Measurements from ENCODE around the gene ATG101.

Gene ATG101

DNA sequence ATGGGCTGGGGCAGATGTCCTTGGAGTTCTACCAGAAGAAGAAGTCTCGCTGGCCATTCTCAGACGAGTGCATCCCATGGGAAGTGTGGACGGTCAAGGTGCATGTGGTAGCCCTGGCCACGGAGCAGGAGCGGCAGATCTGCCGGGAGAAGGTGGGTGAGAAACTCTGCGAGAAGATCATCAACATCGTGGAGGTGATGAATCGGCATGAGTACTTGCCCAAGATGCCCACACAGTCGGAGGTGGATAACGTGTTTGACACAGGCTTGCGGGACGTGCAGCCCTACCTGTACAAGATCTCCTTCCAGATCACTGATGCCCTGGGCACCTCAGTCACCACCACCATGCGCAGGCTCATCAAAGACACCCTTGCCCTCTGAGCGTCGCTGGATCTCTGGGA, 7.0 kb downstream of the ATG101 start:
- no peak for DNase-seq
- H3K36me3 Mint-ChIP-seq (ENCODE audit: low read depth): peaks cover 70% of the 10 kb centered on the region
- H3K9me3 Mint-ChIP-seq: no peaks in the 10 kb centered on the region
- H3K27me3 Mint-ChIP-seq: no peaks in the 10 kb centered on the region
- no peak overlapping the region for H3K4me3 Mint-ChIP-seq
- peaks cover 31% of the 10 kb centered on the region for H3K4me1 Mint-ChIP-seq (ENCODE audit: low read depth)
- no peak overlapping the region for H3K27ac Mint-ChIP-seq

DNA sequence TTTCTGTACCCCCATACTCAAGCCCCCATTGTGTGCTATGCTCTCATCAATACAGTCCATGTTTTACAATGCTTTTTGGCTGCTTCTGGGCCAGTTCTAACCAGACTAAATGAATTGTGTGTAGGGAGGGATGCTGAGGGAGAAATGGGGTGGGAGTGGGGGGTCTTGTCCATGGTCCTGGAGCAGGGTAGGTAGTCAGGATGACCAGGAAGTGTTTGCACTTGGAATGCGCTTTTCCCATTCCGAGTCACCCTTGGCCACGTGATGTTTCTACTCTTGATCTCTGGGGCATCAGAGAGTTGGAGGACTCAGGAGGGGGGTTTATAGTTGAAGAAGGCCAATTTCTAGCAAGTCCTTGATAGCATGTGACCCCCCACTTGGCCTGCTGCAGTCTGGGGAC, 8.5 kb downstream of the ATG101 start:
- no peak for DNase-seq
- H3K27ac Mint-ChIP-seq: no peak overlapping the region
- H3K4me3 Mint-ChIP-seq: no peak overlapping the region
- H3K27me3 Mint-ChIP-seq: no peaks in the 10 kb centered on the region
- peaks cover 21% of the 10 kb centered on the region for H3K4me1 Mint-ChIP-seq (ENCODE audit: low read depth)
- no peaks in the 10 kb centered on the region for H3K9me3 Mint-ChIP-seq
- peaks cover 59% of the 10 kb centered on the region for H3K36me3 Mint-ChIP-seq (ENCODE audit: low read depth)

GRCh38 chr12:52079576-52080402, 10.0 kb downstream of the ATG101 start, which contains the start of gene SMIM41:
TSS of gene SMIM41 (plus strand) at chr12:52079704. CDS start at chr12:52079780, 76 bp downstream.
- Mint-ChIP-seq H3K27me3 (no peaks in the 10 kb centered on the region), H3K9me3 (no peaks in the 10 kb centered on the region), H3K27ac (no peak within 1 kb of the TSS), H3K4me1 (ENCODE audit: low read depth) (peaks cover 10% of the 10 kb centered on the region), H3K4me3 (no peak within 1 kb of the TSS), H3K36me3 (ENCODE audit: low read depth) (peaks cover 44% of the 10 kb centered on the region)
- no peak for DNase-seq

DNA sequence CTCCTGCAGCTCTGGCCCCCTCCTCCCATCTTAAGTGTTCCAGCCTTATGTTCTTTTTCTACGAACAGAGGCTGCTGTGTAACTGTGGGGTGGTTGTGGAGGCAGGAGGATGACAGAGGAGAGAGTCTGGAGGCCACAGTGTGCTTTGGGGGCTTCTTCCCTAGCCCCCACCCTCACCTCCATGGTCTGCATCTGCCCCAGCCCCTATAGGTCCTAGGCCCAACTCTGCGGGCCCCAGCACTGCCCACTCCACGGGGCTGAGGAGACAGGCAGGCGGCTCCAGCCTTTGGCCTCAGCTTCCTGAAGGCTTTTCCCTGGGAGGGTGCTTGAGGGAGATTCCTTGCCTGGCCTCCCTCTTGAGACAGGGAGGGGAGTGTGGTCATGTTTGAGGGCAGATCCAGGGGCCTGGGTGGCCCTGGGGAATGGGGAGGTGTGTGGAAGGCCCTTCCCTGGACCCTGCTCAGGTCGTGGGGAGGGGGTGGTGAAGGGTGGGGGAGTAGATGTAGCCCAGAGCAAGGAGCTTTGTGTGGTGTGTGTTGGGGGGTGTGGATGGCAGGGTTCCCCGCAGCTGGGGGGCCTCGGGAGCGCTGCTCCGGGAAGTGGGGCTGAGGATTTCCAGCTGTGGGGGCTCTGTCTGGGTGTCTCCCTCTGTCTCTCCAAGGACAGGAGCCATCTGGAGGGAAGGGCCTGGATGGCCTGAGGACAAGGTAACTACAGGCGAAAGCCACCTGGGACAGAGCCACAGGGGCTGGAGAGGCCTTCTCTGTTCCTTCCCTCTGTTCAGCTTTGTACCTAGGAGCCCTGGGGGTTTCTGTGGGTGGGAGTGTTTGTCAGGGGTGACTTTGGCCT, 10.8 kb downstream of the ATG101 start:
- no peaks in the 10 kb centered on the region for H3K9me3 Mint-ChIP-seq
- no peak for DNase-seq
- H3K27ac Mint-ChIP-seq: no peak overlapping the region
- H3K4me1 Mint-ChIP-seq (ENCODE audit: low read depth): peaks cover 6% of the 10 kb centered on the region
- H3K4me3 Mint-ChIP-seq: no peak overlapping the region
- peaks cover 35% of the 10 kb centered on the region for H3K36me3 Mint-ChIP-seq (ENCODE audit: low read depth)
- H3K27me3 Mint-ChIP-seq: no peaks in the 10 kb centered on the region

DNA sequence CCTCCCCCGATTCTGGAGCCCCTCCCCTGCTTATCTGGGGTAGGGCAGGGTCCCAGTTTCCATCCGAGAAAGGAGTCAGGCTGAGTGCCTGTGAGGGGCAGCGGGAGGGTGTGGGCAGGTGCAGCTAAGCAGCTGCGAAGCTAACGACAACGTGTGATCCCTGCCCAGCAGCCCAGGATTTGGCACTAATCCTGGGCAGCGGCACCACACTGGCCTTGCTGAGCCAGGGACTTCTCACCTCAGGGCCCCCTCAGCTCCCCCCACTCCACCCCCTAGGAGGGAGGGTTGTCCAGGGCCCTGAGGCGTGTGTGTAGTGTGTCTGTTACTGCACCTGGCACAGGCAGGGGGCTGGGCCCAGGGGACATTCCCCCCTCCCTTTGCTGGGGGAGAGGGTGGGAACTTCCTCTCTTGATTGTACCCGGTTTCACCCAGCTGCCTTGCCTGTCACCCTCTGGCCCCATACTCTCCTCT, 11.5 kb downstream of the ATG101 start:
- DNase-seq: no peak
- Mint-ChIP-seq H3K27ac (no peak overlapping the region), H3K36me3 (ENCODE audit: low read depth) (peaks cover 29% of the 10 kb centered on the region), H3K4me1 (ENCODE audit: low read depth) (peaks cover 6% of the 10 kb centered on the region), H3K4me3 (no peak overlapping the region), H3K27me3 (no peaks in the 10 kb centered on the region), H3K9me3 (no peaks in the 10 kb centered on the region)

- Mint-ChIP-seq H3K36me3 (ENCODE audit: low read depth) (peaks cover 20% of the 10 kb centered on the region), H3K4me3 (no peak overlapping the region), H3K4me1 (ENCODE audit: low read depth) (peaks cover 4% of the 10 kb centered on the region), H3K9me3 (no peaks in the 10 kb centered on the region), H3K27me3 (peaks cover 1% of the 10 kb centered on the region), H3K27ac (no peak overlapping the region)
- DNase-seq: no peak
These were observed 12.4 kb downstream of the ATG101 start for GRCh38 chr12:52082026-52082668.

DNA sequence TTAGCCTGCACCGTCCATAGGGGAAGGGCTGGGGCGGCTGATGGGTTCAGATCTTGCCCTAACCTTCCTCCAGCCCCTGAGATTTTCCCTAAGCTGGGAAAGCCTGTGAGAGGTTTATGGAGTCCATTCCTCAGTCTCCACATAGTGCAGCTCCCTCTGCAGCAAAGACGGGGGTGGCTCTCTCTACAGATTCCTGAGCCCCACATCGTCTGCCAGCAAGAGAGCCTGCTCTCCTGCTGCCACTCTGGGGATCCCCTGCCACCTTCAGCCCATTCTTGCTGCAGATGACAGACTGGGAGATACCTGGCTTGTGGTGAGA, 12.8 kb downstream of the ATG101 start:
- peaks cover 4% of the 10 kb centered on the region for H3K4me1 Mint-ChIP-seq (ENCODE audit: low read depth)
- no peak overlapping the region for H3K27ac Mint-ChIP-seq
- H3K27me3 Mint-ChIP-seq: peaks cover 5% of the 10 kb centered on the region
- H3K36me3 Mint-ChIP-seq (ENCODE audit: low read depth): peaks cover 17% of the 10 kb centered on the region
- no peaks in the 10 kb centered on the region for H3K9me3 Mint-ChIP-seq
- no peak overlapping the region for H3K4me3 Mint-ChIP-seq
- no peak for DNase-seq

GRCh38 chr12:52082988-52083637, 13.3 kb downstream of the ATG101 start:
- no peaks in the 10 kb centered on the region for H3K9me3 Mint-ChIP-seq
- no peak overlapping the region for H3K27ac Mint-ChIP-seq
- peaks cover 12% of the 10 kb centered on the region for H3K36me3 Mint-ChIP-seq (ENCODE audit: low read depth)
- peaks cover 10% of the 10 kb centered on the region for H3K27me3 Mint-ChIP-seq
- no peak overlapping the region for H3K4me3 Mint-ChIP-seq
- peak; percentile 79 for DNase-seq
- H3K4me1 Mint-ChIP-seq (ENCODE audit: low read depth): peaks cover 4% of the 10 kb centered on the region

DNA sequence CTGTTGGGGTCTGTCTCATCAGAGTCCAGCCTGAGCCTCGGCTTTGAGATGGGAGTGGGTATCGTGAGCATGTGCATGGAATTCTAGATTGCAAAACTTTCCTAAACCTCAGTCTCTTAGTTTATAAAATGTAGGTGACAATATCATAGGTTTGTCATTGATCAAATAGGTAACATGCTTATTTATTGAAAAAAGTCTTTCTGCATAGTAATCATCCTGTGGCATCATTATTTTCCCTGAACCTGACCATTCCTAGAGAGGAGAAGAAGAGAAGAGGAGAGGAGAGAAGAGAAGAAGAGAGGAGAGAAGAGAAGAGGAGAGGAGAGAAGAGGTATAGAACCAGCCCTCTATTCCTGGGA, 13.8 kb downstream of the ATG101 start:
- no peak for DNase-seq
- no peak overlapping the region for H3K27ac Mint-ChIP-seq
- peaks cover 7% of the 10 kb centered on the region for H3K36me3 Mint-ChIP-seq (ENCODE audit: low read depth)
- no peak overlapping the region for H3K4me3 Mint-ChIP-seq
- no peaks in the 10 kb centered on the region for H3K9me3 Mint-ChIP-seq
- H3K27me3 Mint-ChIP-seq: peaks cover 15% of the 10 kb centered on the region
- H3K4me1 Mint-ChIP-seq (ENCODE audit: low read depth): peaks cover 4% of the 10 kb centered on the region

DNA sequence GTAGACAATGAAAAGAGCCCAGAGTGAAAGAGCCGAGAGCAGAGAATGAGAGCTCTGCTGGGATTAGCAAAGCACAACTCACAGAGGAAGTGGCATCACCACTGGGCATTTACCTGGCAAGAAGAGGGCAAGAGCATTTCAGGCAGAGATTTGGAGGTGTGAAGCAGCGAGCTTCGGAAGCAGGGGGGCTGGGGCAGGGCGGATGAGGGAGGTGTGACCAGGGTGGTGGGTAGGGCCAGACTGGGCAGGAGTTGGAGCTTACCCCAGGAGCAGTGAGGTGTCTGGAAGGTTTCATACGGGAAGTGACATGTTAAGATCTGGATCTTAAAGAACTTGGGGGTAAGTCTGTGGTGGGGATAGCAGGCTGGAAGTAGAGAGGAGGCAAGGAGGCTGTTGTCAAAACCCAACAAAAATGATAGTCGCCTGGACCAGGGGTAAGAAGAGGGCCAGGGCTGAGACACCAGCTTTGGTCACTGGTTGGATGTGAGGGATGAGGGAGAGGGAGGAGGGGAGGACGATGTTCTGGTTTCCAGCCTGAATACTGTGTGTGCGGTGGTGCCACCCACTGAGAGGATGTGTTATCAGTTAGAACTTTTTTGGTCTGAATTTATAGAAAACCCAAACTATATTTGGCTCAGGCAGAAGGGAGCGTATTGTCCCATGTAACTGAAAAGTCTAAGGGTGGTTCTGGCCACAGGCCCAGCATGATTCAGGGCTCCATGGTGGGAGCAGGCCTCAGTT, 14.9 kb downstream of the ATG101 start:
- H3K27me3 Mint-ChIP-seq: peaks cover 24% of the 10 kb centered on the region
- no peak for DNase-seq
- no peaks in the 10 kb centered on the region for H3K36me3 Mint-ChIP-seq (ENCODE audit: low read depth)
- no peaks in the 10 kb centered on the region for H3K9me3 Mint-ChIP-seq
- no peak overlapping the region for H3K27ac Mint-ChIP-seq
- no peak overlapping the region for H3K4me3 Mint-ChIP-seq
- H3K4me1 Mint-ChIP-seq (ENCODE audit: low read depth): peaks cover 4% of the 10 kb centered on the region

GRCh38 chr12:52085682-52086180, 16.0 kb downstream of the ATG101 start:
- H3K27ac Mint-ChIP-seq: no peak overlapping the region
- H3K4me1 Mint-ChIP-seq (ENCODE audit: low read depth): peaks cover 4% of the 10 kb centered on the region
- H3K4me3 Mint-ChIP-seq: no peak overlapping the region
- DNase-seq: peak; percentile 8
- H3K9me3 Mint-ChIP-seq: no peaks in the 10 kb centered on the region
- H3K27me3 Mint-ChIP-seq: peaks cover 34% of the 10 kb centered on the region
- H3K36me3 Mint-ChIP-seq (ENCODE audit: low read depth): no peaks in the 10 kb centered on the region

DNA sequence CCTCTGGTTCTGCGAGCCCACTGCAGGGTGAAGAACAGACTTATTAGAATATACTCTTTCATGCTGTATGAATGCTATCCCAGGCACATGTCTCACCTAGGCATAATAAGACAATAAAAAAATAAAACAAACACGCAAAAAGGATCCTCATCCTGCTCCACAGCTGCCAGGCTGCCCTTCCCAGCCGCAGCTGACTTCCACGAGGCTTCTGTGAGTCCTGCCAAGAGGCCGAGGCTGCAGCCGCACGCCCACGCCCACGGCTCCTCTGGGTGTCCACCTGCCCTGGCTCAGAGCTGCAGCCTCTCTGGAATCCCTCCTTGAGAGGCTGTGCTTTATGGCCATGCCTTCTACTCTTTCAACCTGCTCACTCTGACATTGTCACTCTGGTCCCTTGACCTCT, 16.6 kb downstream of the ATG101 start:
- Mint-ChIP-seq H3K27ac (no peak overlapping the region), H3K36me3 (ENCODE audit: low read depth) (no peaks in the 10 kb centered on the region), H3K4me3 (no peak overlapping the region), H3K27me3 (peaks cover 41% of the 10 kb centered on the region), H3K4me1 (ENCODE audit: low read depth) (peaks cover 4% of the 10 kb centered on the region), H3K9me3 (no peaks in the 10 kb centered on the region)
- no peak for DNase-seq

DNA sequence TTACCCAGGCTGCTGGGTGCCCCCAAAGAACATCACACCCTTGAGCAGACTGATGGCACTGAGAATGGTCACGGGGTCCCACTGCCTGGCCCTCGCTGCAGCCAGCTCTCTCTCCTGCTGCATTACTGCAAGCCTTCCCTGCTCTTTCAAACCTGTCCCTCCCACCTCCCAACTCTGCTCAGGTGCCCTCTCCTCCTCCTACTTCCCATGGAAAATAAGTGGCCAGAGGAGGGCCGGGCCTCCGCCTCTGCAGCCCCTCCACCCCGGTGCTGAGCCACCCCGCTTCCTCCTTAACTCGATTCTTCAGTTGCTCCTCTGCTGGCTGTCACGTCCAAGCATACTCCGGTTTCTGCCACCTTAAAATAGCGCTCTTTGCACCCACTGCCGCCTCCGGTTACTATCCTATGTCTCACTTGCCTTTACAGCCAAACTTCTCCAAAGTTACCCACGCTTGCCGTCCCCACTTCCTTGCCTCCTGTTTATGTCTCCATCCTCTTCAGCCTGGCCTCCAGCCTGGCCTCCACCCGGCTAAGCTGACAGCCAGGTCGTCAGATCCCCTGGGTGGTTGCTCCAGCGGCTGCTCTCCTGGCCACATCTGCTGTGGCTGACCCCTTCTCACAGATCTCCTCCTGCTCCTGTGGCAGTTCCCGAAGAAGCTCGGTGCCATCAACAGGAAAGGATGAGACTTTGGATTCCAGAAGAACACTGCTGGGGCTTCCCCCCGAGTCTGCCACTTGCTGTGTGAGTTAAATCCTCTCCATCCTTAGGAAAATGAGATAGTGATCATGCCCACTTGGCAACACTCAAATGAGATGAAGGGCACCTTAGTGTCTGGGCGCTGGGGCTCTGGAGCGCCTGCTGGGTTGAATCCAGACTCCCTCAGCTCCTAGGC, 17.4 kb downstream of the ATG101 start:
- no peak overlapping the region for H3K4me3 Mint-ChIP-seq
- H3K36me3 Mint-ChIP-seq (ENCODE audit: low read depth): no peaks in the 10 kb centered on the region
- peaks cover 2% of the 10 kb centered on the region for H3K4me1 Mint-ChIP-seq (ENCODE audit: low read depth)
- H3K9me3 Mint-ChIP-seq: no peaks in the 10 kb centered on the region
- H3K27me3 Mint-ChIP-seq: peaks cover 47% of the 10 kb centered on the region
- H3K27ac Mint-ChIP-seq: no peak overlapping the region
- peak; percentile 23 for DNase-seq

Measured in activated T-cell treated with anti-CD3 and anti-CD28 coated beads, Interleukin-2, amount 50 U/mL, for 24 hours (primary cell).